SJCRH30 (cell line): Measurements from ENCODE around the gene SH3D19. TPM values are rescaled to one million over a fixed set of nuclear protein-coding genes. Genes with fewer than 3 reads are reported as not detected.
A peak's percentile ranks its signal among the peaks of the same experiment; 100 is the strongest.
"Not testable (repeated sequence)": the region's sequence is repeated elsewhere in the genome, so short reads cannot be mapped to it uniquely, and the experiment has no call there.

Experiments
- DNase-seq, 2 experiments: peaks; one replicate each; pipeline ENCODE4 v3.0.0-alpha.2; 2015 to 2020
- H3K27ac ChIP-seq: fragments of 250-450 bp; sonication (Bioruptor Pico); 2 replicates; pipeline ENCODE4 v1.5.1; 2020; ENCODE audit warnings: mild to moderate bottlenecking, moderate library complexity
- H3K27me3 ChIP-seq: fragments of 250-450 bp; sonication (Bioruptor Pico); 2 replicates; pipeline ENCODE4 v1.5.1; 2020; ENCODE audit warnings: mild to moderate bottlenecking, moderate library complexity
- H3K36me3 ChIP-seq: fragments of 250-450 bp; sonication (Bioruptor Pico); 2 replicates; pipeline ENCODE4 v1.5.1; 2020; ENCODE audit warnings: mild to moderate bottlenecking, moderate library complexity
- H3K4me1 ChIP-seq: fragments of 250-450 bp; sonication (Bioruptor Pico); 2 replicates; pipeline ENCODE4 v1.5.1; 2020; ENCODE audit warnings: mild to moderate bottlenecking, moderate library complexity
- H3K4me3 ChIP-seq: fragments of 250-450 bp; sonication (Bioruptor Pico); 2 replicates; pipeline ENCODE4 v1.5.1; 2020; ENCODE audit warnings: mild to moderate bottlenecking, moderate library complexity
- H3K9me3 ChIP-seq: fragments of 250-450 bp; sonication (Bioruptor Pico); replicated peaks from 2 replicates; pipeline ENCODE4 v1.5.1; 2020; ENCODE audit warnings: mild to moderate bottlenecking, moderate library complexity
- total RNA-seq: library from RNA; depleted of rRNA; stranded (reverse); fragments of >200 nt; shearing (Covaris generic); gene quantifications from 2 replicates; pipeline ENCODE4 v1.2.3, GENCODE V29; 2014

The SH3D19 gene
- total RNA-seq, 1 experiment from 2014 or later = 4.7 TPM

- no peak for DNase-seq
Observed at GRCh38 chr4:151329217-151330007, 4.0 kb upstream of the SH3D19 start.

GRCh38 chr4:151325949-151326246 lies 493 bp upstream of the SH3D19 start:
- H3K9me3 ChIP-seq = no peaks in the 10 kb centered on the region
- H3K36me3 ChIP-seq = no peaks in the 10 kb centered on the region
- DNase-seq = no peak
- H3K4me1 ChIP-seq = peaks cover 16% of the 10 kb centered on the region
- H3K27me3 ChIP-seq = no peaks in the 10 kb centered on the region
- H3K4me3 ChIP-seq = peak overlapping the region; percentile 61
- H3K27ac ChIP-seq = peak overlapping the region; percentile 26; the same call in 1 of the 2 replicates

More at GRCh38 chr4:151329217-151330007, 4.0 kb upstream of the SH3D19 start:
- Histone ChIP-seq H3K4me1 (no peaks in the 10 kb centered on the region), H3K27me3 (no peaks in the 10 kb centered on the region), H3K9me3 (no peaks in the 10 kb centered on the region), H3K4me3 (no peak overlapping the region), H3K27ac (no peak overlapping the region), H3K36me3 (no peaks in the 10 kb centered on the region)

- DNase-seq = peak in 1 of 2 experiments; percentile 6
- no peaks in the 10 kb centered on the region for H3K27me3 ChIP-seq
- H3K27ac ChIP-seq = peak overlapping the region; percentile 12; the same call in 1 of the 2 replicates
Observed at GRCh38 chr4:151324752-151325110, 674 bp downstream of the SH3D19 start.

GRCh38 chr4:151324124-151324751 lies 1.2 kb downstream of the SH3D19 start:
- no peaks in the 10 kb centered on the region for H3K9me3 ChIP-seq
- peaks cover 18% of the 10 kb centered on the region for H3K4me1 ChIP-seq
- H3K27me3 ChIP-seq = no peaks in the 10 kb centered on the region
- H3K27ac ChIP-seq = no peak overlapping the region
- H3K36me3 ChIP-seq = no peaks in the 10 kb centered on the region
- DNase-seq = no peak
- H3K4me3 ChIP-seq = peak overlapping the region; percentile 61

More at GRCh38 chr4:151324752-151325110, 674 bp downstream of the SH3D19 start:
- H3K4me1 ChIP-seq = peaks cover 18% of the 10 kb centered on the region
- no peaks in the 10 kb centered on the region for H3K36me3 ChIP-seq
- H3K9me3 ChIP-seq = no peaks in the 10 kb centered on the region
- H3K4me3 ChIP-seq = peak overlapping the region; percentile 61

GRCh38 chr4:151323667-151324066 lies 1.7 kb downstream of the SH3D19 start:
- Histone ChIP-seq H3K4me3 (no peak overlapping the region), H3K9me3 (no peaks in the 10 kb centered on the region), H3K27me3 (no peaks in the 10 kb centered on the region), H3K4me1 (peaks cover 18% of the 10 kb centered on the region), H3K27ac (no peak overlapping the region), H3K36me3 (no peaks in the 10 kb centered on the region)
- no peak for DNase-seq

GRCh38 chr4:151322570-151322969 lies 2.8 kb downstream of the SH3D19 start:
- H3K27me3 ChIP-seq = no peaks in the 10 kb centered on the region
- H3K4me3 ChIP-seq = no peak overlapping the region
- DNase-seq = no peak
- no peak overlapping the region for H3K27ac ChIP-seq
- no peaks in the 10 kb centered on the region for H3K9me3 ChIP-seq
- H3K36me3 ChIP-seq = no peaks in the 10 kb centered on the region
- peaks cover 18% of the 10 kb centered on the region for H3K4me1 ChIP-seq

- DNase-seq, H3K4me3 ChIP-seq, H3K36me3 ChIP-seq, H3K9me3 ChIP-seq, H3K27me3 ChIP-seq: not testable (repeated sequence)
- Histone ChIP-seq H3K4me1 (peaks cover 18% of the 10 kb centered on the region), H3K27ac (peak overlapping the region; percentile 72)
Observed at GRCh38 chr4:151322161-151322560, 3.2 kb downstream of the SH3D19 start.

- Histone ChIP-seq H3K27ac (peak overlapping the region; percentile 72), H3K27me3 (no peaks in the 10 kb centered on the region), H3K4me1 (peaks cover 20% of the 10 kb centered on the region), H3K36me3 (no peaks in the 10 kb centered on the region), H3K4me3 (no peak overlapping the region), H3K9me3 (no peaks in the 10 kb centered on the region)
- DNase-seq = peak; percentile 29 to 70
Observed at GRCh38 chr4:151321586-151321985, 3.8 kb downstream of the SH3D19 start.

- H3K27ac ChIP-seq = no peak overlapping the region
- H3K27me3 ChIP-seq = no peaks in the 10 kb centered on the region
- no peaks in the 10 kb centered on the region for H3K9me3 ChIP-seq
- H3K4me3 ChIP-seq = no peak overlapping the region
- H3K4me1 ChIP-seq = peaks cover 25% of the 10 kb centered on the region
- no peak for DNase-seq
- H3K36me3 ChIP-seq = no peaks in the 10 kb centered on the region
Observed at GRCh38 chr4:151319490-151319889, 5.9 kb downstream of the SH3D19 start.

- Histone ChIP-seq H3K4me3 (no peak overlapping the region), H3K27ac (no peak overlapping the region), H3K36me3 (no peaks in the 10 kb centered on the region), H3K4me1 (peaks cover 25% of the 10 kb centered on the region), H3K9me3 (no peaks in the 10 kb centered on the region), H3K27me3 (no peaks in the 10 kb centered on the region)
- no peak for DNase-seq
Observed at GRCh38 chr4:151318307-151319006, 6.9 kb downstream of the SH3D19 start.

GRCh38 chr4:151316645-151317044 lies 8.8 kb downstream of the SH3D19 start:
- H3K27me3 ChIP-seq = no peaks in the 10 kb centered on the region
- H3K4me3 ChIP-seq = no peak overlapping the region
- H3K4me1 ChIP-seq = peaks cover 14% of the 10 kb centered on the region; the same call in 1 of the 2 replicates
- H3K9me3 ChIP-seq = no peaks in the 10 kb centered on the region
- H3K36me3 ChIP-seq = no peaks in the 10 kb centered on the region
- DNase-seq = peak; percentile 19 to 42
- no peak overlapping the region for H3K27ac ChIP-seq

GRCh38 chr4:151315212-151315886 lies 10.1 kb downstream of the SH3D19 start:
- no peak overlapping the region for H3K27ac ChIP-seq
- DNase-seq = no peak
- no peaks in the 10 kb centered on the region for H3K27me3 ChIP-seq
- peaks cover 7% of the 10 kb centered on the region; the same call in 1 of the 2 replicates for H3K4me1 ChIP-seq
- H3K9me3 ChIP-seq = no peaks in the 10 kb centered on the region
- H3K36me3 ChIP-seq = no peaks in the 10 kb centered on the region
- no peak overlapping the region for H3K4me3 ChIP-seq

- DNase-seq = no peak
- Histone ChIP-seq H3K4me3 (no peak overlapping the region), H3K4me1 (peaks cover 7% of the 10 kb centered on the region; the same call in 1 of the 2 replicates), H3K27ac (no peak overlapping the region), H3K27me3 (no peaks in the 10 kb centered on the region), H3K36me3 (no peaks in the 10 kb centered on the region), H3K9me3 (no peaks in the 10 kb centered on the region)
Observed at GRCh38 chr4:151314479-151314878, 10.9 kb downstream of the SH3D19 start.

- Histone ChIP-seq H3K4me3 (no peak overlapping the region), H3K9me3 (no peaks in the 10 kb centered on the region), H3K4me1 (peaks cover 7% of the 10 kb centered on the region; the same call in 1 of the 2 replicates), H3K36me3 (no peaks in the 10 kb centered on the region), H3K27ac (no peak overlapping the region), H3K27me3 (no peaks in the 10 kb centered on the region)
- DNase-seq = no peak
Observed at GRCh38 chr4:151314010-151314355, 11.4 kb downstream of the SH3D19 start.
